GM18858 (cell line): ENCODE results near the gene CNNM1.

ENCODE experiments used
- ATAC-seq: cut with Tn5 transposase; IDR thresholded peaks from one replicate; pipeline ENCODE4 v1.9.1; 2021; ENCODE audit not compliant: unreplicated experiment

The CNNM1 gene

DNA sequence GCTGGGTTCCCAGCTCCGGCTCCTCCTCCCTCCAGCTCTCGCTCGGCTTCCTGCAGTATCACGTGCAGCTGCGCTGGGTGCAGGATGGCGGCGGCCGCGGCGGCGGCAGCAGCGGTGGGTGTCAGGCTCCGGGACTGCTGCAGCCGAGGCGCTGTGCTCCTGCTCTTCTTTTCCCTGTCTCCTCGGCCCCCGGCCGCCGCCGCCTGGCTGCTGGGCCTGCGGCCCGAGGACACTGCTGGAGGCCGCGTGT lies at the start of gene CNNM1:
Gene CNNM1 (plus strand): TSS at position 53 of the 250 bp plus-strand sequence. CDS start 32 bp downstream, at position 85.
- peak; percentile 59 for ATAC-seq

DNA sequence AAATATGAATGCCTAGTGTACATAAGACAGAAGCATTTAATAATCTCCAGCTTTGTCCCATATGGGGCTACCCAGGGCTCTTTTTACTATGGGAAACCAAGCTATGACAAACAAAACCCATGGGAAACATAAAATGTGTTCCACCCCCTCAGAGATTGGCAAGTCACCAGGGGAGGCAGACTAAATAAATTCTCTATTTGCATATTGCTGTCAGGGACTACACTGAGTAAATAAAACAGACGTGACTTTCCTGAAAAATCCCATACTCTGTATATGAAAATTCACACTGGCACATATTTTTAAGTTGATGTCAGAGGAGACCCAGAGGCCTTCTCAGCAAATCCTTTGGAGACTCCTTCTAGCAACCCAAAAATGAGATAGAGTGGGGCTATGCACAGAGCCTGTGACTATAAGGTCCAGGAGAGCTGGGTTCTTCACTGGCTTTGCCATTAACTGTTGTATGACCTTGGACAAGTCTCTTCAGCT lies 49.5 kb upstream of the CNNM1 start:
- no peak for ATAC-seq

DNA sequence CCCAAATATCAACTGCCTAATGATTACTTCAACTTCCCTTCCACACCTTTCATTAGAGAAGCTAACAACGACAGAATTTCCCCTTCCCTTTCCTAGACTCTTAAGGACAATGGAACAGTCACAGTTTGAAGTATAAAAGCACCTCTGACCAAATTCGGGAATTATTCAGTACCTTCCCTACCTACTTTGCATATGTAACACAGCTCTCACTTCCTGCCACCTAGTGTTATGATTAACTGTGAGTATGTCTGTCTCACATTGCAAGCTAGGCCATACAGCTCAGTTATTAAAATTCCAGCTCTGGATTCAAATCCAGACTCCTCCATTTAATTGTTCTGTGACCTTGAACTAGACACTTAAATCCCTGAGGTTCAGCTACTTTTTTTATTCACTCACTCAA lies 48.7 kb upstream of the CNNM1 start:
- ATAC-seq = peak; percentile 78

GRCh38 chr10:99285881-99286280 lies 43.3 kb upstream of the CNNM1 start:
- no peak for ATAC-seq

DNA sequence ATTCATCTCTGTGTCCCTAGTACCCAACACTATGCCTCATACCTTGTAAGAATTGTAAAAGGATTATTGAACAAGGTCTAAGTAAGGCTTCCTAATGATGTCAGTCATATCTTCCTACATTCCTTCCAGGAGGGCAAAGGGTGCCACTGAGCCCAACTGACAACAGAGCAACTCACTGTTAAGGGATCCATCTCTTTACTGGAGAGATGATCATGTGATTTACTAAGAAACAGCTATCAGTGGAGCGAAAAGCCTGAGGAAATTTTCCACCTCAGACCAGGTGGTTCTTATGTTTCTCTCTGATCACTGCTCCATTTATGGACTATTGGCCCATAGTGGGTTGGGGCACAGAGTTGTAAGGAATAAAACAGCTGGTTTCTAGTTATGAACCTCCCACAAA lies 38.9 kb upstream of the CNNM1 start:
- no peak for ATAC-seq

- ATAC-seq = no peak
Measured at GRCh38 chr10:99292159-99292558, 37.0 kb upstream of the CNNM1 start.

DNA sequence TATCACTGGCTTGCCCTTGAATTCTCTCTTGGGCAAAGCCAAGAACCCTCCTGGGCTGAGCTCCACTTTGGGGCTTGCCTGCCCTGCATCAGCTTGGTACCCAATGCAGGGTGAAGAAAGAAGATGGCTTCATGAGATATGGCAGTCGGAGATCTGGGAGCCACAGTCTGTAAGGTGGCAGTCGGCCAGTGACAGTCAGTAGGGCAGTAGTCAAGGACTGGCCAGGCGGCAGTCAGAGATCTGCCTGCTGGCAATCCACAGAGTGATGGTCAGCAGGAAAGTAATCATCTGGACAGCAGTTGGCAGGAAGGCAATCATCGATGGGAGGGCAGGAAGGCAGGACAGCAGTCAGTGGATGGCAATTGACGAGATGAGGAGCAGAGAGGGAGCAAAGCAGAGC lies 32.6 kb upstream of the CNNM1 start:
- no peak for ATAC-seq

GRCh38 chr10:99297033-99297432 lies 32.1 kb upstream of the CNNM1 start:
- ATAC-seq = no peak

DNA sequence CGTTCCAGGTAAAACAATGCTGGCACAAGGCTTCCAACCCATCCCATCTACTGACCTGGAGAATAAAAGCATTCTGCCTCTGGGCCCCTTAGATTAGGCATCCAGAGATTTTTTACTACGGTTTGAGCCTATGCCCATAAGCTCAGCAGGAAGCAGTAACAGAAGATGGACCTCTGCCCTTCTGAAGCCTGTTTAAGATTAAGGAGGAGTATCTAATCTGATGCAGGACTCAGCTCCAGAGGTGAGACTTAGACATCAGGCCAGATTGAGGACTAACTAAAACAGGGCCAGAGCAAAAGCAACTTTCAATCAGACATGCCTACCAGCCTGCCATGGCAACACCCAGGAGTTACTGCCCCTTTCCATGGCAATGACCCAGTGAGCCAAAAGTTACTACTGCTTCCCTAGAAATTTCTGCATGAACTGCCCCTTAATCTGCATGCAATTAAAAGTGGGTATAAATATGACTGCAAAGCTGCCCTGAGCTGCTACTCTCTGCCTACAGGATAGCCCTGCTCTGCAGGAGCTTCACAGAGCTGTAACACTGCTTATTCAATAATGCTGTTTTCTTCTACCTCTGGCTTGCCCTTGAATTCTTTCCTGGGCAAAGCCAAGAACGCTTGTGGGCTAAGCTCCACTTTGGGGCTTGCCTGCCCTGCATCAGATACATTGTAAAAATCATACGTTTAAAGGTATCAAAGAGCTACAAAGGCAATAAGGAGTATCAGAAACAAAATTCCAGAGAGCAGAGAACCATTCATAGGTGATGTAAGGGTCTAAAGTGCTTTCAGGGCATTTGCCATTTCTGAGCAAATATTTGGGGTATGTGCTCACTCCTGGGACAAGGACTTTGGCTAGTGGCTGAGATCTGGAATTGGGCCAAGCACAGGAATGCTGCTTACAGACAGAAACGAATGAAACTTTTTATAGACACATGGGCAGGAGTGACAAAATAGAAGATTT lies 25.0 kb upstream of the CNNM1 start:
- no peak for ATAC-seq

GRCh38 chr10:99304862-99305229 lies 24.3 kb upstream of the CNNM1 start:
- no peak for ATAC-seq

DNA sequence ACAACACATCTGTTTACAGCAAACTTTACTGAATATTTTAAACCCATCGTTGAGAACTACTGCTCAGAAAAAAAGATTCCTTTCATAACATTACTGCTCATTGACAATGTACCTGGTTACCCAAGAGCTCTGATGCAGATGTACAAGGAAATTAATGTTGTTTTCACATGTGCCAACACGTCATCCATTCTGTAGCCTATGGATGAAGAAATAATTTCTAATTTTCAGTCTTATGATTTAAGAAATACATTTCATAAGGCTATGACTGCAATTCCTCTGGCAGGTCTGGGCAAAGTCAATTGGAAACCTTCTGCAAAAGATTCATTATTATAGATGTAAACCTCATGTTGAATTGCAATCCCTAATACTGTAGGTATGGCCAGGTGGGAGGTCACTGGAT lies 16.7 kb upstream of the CNNM1 start:
- no peak for ATAC-seq

DNA sequence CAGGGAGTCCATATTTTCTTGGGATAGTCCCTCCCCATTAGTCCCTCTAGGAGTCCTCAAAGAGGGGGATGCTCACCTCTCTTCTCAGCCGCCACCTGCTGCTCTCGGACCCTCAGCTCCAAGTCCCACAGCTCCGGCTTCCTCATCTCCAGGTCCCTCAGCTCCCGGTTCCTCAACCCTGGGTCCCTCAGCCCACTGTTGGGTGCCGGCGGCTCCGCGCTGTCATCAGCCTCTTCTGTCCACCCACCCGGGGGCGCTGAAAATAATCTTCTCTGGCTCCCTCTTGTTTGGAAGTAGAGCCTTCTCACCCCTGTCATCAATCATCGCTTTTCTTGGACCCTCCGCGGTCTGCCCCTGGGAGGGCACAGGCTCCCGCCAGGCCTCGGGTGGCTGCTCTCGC lies 13.3 kb upstream of the CNNM1 start:
- no peak for ATAC-seq

- no peak for ATAC-seq
Measured at GRCh38 chr10:99316374-99316773, 12.8 kb upstream of the CNNM1 start.

- no peak for ATAC-seq
Measured at GRCh38 chr10:99318048-99318447, 11.1 kb upstream of the CNNM1 start.

GRCh38 chr10:99318475-99318874 lies 10.7 kb upstream of the CNNM1 start:
- no peak for ATAC-seq

GRCh38 chr10:99325281-99325680 lies 3.9 kb upstream of the CNNM1 start:
- ATAC-seq = no peak

DNA sequence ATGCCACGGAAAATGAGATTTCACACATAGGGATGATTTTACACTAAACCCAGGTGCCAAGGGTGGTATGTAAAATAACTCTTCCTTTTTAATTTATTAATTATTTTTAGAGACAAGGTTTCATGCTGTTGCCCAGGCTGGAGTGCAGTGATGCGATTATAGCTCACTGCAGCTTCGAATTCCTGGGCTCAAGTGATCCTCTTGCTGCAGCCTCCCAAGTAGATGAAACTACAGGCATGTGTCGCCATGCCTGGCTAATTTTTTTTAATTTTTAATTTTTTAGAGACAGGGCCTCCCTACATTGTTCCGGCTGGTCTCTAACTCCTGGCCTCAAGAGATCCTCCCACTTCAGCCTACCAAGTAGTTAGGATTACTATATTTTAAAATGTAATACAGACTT lies 2.3 kb upstream of the CNNM1 start:
- no peak for ATAC-seq

DNA sequence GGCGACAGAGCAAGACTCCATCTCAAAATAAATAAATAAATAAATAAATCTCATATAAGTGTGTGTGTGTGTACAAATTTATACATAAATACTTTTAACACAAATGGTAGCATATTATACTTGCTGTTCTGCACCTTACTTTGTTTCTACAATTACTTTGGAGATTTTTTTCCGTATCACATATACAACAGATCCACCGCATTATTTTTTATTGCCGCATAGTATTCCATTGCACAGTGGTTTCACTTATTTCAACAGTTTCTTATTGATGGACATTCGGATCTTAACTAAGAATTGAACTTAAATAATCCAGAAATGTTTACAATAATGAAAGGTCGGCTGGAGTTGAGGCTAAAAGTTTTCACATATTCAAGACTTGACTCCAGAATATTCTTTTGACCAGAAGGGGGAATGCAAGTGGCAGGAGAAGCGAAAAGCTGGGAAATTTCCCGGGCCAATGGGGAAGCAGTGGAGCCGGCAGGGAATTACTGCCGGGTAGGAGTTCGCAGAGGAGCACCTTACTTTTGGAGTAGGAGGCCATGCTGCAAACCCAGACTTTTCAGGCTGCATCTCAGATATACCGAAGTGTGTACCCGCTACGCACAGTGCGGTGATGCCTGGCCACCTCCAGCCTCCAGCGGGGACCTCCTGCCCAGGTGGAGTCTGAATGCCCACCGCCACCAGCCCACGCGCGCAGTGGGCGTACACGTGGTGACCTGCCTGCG lies 415 bp upstream of the CNNM1 start:
- ATAC-seq = no peak

DNA sequence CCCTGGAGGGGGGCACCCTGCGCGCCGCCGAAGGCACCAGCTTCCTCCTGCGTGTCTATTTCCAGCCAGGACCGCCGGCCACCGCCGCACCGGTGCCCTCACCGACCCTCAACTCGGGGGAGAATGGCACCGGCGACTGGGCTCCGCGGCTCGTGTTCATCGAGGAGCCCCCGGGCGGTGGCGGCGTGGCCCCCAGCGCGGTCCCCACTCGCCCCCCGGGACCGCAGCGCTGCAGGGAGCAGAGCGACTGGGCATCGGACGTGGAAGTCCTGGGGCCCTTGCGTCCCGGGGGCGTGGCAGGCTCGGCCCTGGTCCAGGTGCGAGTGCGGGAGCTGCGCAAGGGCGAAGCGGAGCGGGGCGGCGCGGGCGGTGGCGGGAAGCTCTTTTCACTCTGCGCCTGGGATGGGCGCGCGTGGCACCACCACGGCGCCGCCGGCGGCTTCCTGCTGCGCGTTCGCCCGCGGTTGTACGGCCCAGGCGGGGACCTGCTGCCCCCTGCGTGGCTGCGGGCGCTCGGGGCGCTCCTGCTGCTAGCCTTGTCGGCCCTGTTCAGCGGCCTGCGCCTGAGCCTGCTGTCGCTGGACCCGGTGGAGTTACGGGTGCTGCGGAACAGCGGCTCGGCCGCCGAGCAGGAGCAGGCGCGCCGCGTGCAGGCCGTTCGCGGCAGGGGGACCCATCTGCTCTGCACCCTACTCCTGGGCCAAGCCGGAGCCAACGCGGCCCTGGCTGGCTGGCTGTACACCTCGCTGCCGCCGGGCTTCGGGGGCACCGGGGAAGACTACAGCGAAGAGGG lies 594 bp downstream of the CNNM1 start:
- peak; percentile 19 for ATAC-seq

- ATAC-seq = no peak
Measured at GRCh38 chr10:99330347-99330924, 1.3 kb downstream of the CNNM1 start.

DNA sequence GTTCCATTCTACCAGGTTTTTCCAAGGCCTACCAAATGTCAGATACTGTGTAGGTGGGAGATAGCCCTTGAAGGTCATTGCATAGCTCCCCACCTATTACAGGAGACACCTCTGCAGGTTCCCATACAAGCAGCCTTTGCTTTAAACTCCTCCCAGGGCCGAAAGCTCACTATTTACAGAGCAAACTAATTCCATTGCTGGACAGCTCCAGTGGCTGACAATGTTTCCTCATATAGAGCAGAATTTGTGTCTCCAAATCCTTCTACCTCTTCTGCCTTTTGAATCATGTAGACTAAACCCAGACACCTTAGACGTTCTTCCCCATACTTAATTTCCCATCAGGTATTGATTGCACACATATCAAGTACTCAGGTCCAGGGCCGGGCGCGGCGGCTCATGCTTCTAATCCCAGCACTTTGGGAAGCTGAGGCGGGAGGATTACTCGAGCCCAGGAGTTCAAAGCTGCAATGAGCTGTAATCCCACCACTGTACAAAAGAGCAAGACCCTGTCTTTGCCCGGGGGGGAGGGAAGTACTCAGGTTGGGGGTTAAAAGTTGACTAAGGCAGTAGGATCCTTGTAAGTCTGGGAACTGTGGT lies 2.1 kb downstream of the CNNM1 start:
- no peak for ATAC-seq
